RKO (cell line): ENCODE results near the gene CDR2L.
"Not testable (repeated sequence)": the region's sequence is repeated elsewhere in the genome, so short reads cannot be mapped to it uniquely, and the experiment has no call there.

ENCODE experiments used
- DNase-seq: peaks from one replicate; pipeline ENCODE4 v3.0.0-alpha.2; 2016; ENCODE audit warnings: low spot score

CDR2L gene

GRCh38 chr17:74959826-74960515, 27.5 kb upstream of the CDR2L start:
- DNase-seq: peak; percentile 40

GRCh38 chr17:74960570-74961342, 26.7 kb upstream of the CDR2L start:
- DNase-seq: no peak

GRCh38 chr17:74961657-74962350, 25.6 kb upstream of the CDR2L start:
- peak; percentile 83 for DNase-seq

GRCh38 chr17:74962622-74963394, 24.6 kb upstream of the CDR2L start:
- DNase-seq: no peak

GRCh38 chr17:74963656-74964055, 23.8 kb upstream of the CDR2L start:
- DNase-seq: no peak

GRCh38 chr17:74964246-74964761, 23.1 kb upstream of the CDR2L start:
- no peak for DNase-seq

DNA sequence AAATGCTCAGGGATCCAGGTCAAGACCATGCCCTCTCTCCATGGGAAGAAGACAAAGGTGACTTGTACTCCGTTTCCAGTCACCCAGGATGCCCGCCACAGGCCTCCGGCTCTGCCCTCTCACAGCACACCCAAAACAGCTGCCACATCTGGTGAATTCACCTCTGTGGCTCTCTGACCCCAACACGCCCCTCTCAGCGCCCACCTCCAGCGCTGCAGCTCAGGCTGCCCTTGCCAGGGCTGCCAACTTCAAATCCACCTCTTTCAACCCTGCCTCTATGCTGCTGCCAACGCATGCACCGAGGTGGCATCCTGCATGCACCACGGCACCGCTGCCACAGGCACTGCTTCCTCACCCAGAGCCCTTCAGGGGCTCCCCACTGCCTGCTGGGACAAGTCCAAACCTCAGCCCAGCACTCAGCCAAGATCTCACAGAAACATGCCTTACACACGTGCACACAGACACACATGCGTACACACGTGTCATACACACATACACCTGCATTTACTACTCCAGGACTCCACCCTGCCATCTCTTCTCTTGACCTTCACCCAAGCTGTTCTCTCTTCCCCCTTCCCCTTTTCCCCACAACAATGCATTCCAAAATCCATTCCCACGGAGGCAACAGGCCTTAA, 22.3 kb upstream of the CDR2L start:
- DNase-seq: no peak

DNA sequence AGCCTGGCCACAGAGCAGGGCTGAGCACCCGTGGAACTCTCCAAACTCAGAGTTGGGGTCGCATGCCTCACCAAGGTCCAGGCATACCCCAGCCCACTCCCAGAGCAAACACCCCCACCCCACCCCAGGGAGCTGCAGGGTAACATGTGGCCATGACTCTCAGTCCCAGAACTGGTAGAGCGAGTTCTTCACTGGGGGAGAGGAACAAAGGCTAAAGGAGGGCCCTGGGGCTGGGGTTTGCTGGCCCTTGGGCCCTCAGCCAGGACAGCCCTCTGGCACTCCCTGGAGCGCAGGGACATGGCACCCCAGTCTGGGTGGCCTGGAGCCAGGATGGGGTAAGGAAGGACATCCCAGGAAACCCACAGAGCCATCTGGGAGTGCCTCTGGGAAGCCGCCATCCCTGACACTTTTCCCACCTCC, 19.1 kb upstream of the CDR2L start:
- no peak for DNase-seq

GRCh38 chr17:74969501-74969900, 17.9 kb upstream of the CDR2L start:
- not testable (repeated sequence) for DNase-seq

DNA sequence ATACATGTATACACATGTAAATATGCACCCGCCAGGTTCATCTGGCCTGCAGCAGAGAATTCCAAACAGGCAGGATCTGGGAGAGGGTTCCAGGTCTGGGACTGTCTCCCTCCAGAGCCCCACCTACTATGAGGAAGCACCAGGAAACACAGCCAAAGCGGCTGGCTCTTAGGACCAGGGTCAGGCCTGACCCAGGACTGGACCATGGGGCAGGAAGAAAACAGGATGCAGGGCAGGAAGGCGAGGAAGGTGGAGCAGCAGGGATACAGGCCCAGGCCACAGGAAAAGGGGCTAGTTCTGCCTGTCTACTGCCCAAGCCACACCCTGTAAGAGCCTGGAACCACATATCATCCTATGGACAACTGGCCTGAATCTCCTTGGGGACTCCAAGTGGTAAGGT, 17.0 kb upstream of the CDR2L start:
- no peak for DNase-seq

DNA sequence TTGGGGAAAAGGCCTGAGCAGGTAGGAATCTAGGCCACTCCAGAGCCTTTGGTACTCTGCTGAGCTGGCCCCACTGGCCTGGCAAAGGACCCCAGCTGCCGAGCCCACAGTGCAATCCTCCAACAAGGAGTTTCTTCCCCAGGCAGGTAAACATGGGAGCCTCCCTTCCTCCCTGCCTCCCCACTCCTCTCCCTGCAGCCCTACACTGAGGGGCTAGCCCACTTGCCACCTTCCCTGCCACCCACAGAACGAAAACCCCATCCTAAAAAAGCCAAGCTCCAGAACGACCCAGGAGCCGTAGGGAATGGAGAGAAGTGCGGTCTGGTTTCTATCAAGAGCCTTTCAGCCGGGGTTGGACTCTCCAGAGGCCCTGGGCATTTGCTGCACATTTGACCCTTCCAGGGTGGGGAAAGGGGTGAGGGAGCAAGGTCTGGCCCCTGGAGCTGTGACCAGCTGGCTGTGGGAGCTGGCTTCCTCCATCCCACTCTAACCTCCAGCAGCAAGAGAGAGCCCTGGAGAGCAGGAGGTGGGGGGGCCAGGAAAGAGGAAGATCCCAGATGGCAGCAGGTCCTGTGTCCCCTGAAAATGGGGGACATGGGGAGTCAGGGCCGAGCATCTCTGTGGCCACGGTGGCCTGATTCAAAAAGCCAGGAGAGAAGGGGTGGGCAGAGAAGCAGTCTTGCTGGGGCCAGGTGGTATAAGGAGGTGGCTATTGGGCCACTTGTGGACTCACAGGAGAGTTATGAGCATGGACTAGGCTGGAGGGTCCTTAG, 16.2 kb upstream of the CDR2L start:
- no peak for DNase-seq

GRCh38 chr17:74971842-74972106, 15.7 kb upstream of the CDR2L start:
- DNase-seq: no peak

- peak; percentile 58 for DNase-seq
Observed at GRCh38 chr17:74972107-74972972, 15.1 kb upstream of the CDR2L start, which contains the start of gene HID1. Gene HID1, minus strand, starts transcription at chr17:74972759. Its CDS starts 103 bp downstream, at chr17:74972656.

DNA sequence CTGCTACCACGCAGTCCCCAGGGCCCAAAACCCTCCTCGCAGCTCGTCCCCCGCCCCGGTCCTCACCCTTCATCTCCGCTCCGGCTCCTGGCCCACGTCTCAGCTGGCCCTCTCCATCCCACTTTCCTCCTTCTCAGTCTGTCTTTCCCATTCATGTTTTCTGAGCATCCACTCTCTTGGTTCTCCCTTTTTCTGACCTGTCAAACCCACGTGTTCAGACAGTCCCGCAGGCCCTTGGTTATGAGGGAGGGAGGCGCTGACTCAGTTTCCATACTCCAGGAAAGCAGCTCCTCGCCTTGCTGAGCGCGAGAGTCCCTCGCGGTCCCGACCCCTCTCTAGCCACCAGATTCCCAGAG, 14.5 kb upstream of the CDR2L start:
- no peak for DNase-seq

DNA sequence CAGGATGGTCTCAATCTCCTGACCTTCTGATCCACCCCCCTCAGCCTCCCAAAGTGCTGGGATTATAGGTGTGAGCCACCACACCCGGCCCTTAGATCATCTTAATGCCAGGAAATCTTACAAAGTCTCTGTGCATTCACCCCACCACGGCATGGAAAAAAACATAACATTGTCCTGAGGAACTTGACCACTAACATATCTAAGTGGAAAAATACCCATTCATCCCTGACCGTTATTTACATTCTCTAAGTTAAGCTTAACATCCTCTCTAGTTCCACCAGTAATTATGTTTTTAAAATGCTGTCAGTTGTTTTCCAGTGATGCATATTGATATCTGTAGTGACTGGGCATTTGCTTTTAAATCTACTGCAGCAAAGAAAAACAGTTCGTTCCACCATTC, 11.5 kb upstream of the CDR2L start:
- DNase-seq: no peak

GRCh38 chr17:74977802-74978201, 9.6 kb upstream of the CDR2L start:
- DNase-seq: no peak

GRCh38 chr17:74978240-74978639, 9.2 kb upstream of the CDR2L start:
- DNase-seq: no peak

DNA sequence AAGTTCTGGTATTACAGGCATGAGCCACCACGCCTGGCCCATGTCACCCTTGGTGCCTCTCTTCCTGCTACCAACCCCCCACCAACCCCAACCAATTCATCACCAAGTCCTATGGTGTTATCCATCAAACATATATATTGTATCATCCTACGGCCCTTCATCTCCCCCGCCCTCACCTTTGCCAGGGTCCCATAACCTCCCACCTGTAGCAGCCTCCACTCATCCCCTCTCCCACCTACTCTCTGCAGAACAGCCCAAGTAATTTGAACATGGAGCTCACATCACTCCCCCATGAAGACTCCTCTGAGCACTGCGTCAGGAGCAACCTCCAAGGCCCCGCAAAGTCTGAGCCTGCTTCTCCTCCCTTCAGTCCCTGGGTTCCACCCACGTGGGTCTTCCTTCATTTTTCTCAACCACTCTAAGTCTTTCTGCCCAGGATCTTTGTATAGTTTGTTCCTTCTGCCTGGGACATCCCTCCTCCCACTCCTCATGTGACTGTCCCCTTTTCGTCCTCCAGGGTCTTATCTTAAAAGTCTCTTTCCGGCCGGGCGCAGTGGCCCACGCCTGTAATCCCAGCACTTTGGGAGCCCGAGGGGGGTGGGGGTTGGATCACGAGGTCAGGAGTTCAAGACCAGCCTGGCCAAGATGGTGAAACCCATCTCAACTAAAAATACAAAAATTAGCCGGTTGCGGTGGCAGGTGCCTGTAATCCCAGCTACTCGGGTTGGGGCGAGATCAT, 7.9 kb upstream of the CDR2L start:
- no peak for DNase-seq

GRCh38 chr17:74981318-74981978, 6.0 kb upstream of the CDR2L start:
- DNase-seq: no peak
